Activated CD4-positive, alpha-beta memory T cell treated with anti-CD3 and anti-CD28 coated beads, Interleukin-2, amount 10 ng/mL, durations not matched to agents 7 days and 5 days (primary cell): ENCODE data around the gene PADI4. TPM values are rescaled to one million over a fixed set of nuclear protein-coding genes. Genes with fewer than 3 reads are reported as not detected.
"Not testable (repeated sequence)": the region's sequence is repeated elsewhere in the genome, so short reads cannot be mapped to it uniquely, and the experiment has no call there.

Experiments used
- CTCF ChIA-PET: fragments of 350-600 bp; sonication (Branson Sonifier 250); formaldehyde crosslinking; loops from one replicate; lab custom pipeline; 2021; ENCODE audit warnings: antibody characterized with exemption, inconsistent platforms; lab: Charles Lee
- POLR2A ChIA-PET: fragments of 350-600 bp; sonication (Branson Sonifier 250); formaldehyde crosslinking; loops from one replicate; lab custom pipeline; 2021; ENCODE audit warnings: antibody characterized with exemption; lab: Charles Lee
- DNase-seq: peaks from one replicate; pipeline ENCODE4 v3.0.0-alpha.2; 2020
- H3K27ac Mint-ChIP-seq: one replicate; pipeline ENCODE4 v1.8.0; 2021; ENCODE audit warnings: mild to moderate bottlenecking, mixed read lengths
- H3K27me3 Mint-ChIP-seq: one replicate; pipeline ENCODE4 v1.8.0; 2021; ENCODE audit warnings: mixed read lengths
- H3K36me3 Mint-ChIP-seq: one replicate; pipeline ENCODE4 v1.8.0; 2021; ENCODE audit warnings: low read depth, mixed read lengths
- H3K4me1 Mint-ChIP-seq: one replicate; pipeline ENCODE4 v1.8.0; 2021; ENCODE audit warnings: mixed read lengths
- H3K4me3 Mint-ChIP-seq: one replicate; pipeline ENCODE4 v1.8.0; 2021; ENCODE audit warnings: mild to moderate bottlenecking, mixed read lengths
- H3K9me3 Mint-ChIP-seq: one replicate; pipeline ENCODE4 v1.8.0; 2021; ENCODE audit warnings: mixed read lengths
- total RNA-seq, 2 experiments: library from RNA; stranded (reverse); gene quantifications; one replicate each; pipeline ENCODE4 v1.2.3, GENCODE V29; 2021

Gene PADI4
- total RNA-seq, 2 experiments from 2014 or later: not detected

DNA sequence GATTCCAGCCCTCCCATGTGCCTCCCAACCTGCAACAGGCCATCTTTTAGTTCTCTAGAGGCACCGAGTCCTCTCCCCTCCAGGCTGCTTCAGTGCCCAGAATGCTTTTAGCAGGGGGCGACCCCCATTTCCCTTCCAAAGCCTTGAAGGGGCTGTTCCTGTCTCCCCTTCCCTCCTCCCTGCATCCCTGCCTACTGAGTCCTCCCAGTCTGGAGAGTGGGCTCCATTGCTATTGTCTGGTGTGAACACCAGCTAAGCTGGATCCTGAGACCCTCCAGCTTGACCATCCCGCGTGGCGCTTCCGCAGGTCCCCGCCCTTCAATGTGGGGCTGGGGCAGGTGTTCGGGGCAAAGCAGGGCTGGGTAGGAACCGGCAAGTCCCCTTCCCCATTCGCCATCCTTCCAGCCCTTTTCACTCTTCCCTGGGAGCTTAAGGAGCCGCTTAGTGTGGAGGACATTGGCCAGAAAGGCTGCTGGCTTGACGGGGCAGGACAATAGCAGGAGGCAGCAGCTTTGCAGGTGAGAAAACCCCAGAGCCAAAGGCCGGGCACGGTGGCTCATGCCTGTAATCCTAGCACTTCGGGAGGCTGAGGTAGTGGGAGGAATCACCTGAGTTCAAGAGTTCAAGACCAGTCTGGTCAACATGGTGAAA lies 96.2 kb downstream of the PADI4 start:
- CTCF ChIA-PET: no interaction called here
- Mint-ChIP-seq H3K27ac (no peak overlapping the region), H3K27me3 (no peaks in the 10 kb centered on the region), H3K36me3 (peaks cover 23% of the 10 kb centered on the region), H3K9me3 (no peaks in the 10 kb centered on the region), H3K4me3 (no peak overlapping the region), H3K4me1 (no peaks in the 10 kb centered on the region)
- DNase-seq: no peak
- POLR2A ChIA-PET: no interaction called here

DNA sequence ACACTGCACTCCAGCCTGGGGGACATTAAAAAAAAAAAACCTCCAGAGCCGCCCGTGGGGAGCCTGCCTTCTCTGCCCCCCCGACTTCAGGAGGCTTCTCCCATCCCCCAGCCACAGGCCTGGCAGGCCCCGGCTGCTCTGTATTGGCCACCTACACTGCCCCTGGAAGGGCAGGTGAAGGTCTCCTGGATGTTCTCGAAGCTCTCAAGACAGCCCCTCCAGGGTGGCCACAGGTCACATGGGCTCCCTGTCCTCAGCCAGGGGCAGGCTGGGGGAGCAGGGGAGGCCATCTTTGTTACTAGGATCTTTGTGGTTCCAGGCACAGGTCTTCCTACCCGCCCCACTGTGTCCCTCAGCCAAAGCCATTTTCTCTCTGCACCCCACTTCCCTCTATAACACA lies 96.8 kb downstream of the PADI4 start:
- CTCF ChIA-PET: no interaction called here
- POLR2A ChIA-PET: interaction anchor here (1.1 kb wide), 1 partner anchor 14 kb away, joined by 3 read pairs; no protein-coding TSS in a partner anchor
- no peak overlapping the region for H3K27ac Mint-ChIP-seq
- H3K4me3 Mint-ChIP-seq: no peak overlapping the region
- no peak for DNase-seq
- no peaks in the 10 kb centered on the region for H3K4me1 Mint-ChIP-seq
- H3K27me3 Mint-ChIP-seq: no peaks in the 10 kb centered on the region
- H3K9me3 Mint-ChIP-seq: no peaks in the 10 kb centered on the region
- H3K36me3 Mint-ChIP-seq: peaks cover 28% of the 10 kb centered on the region

DNA sequence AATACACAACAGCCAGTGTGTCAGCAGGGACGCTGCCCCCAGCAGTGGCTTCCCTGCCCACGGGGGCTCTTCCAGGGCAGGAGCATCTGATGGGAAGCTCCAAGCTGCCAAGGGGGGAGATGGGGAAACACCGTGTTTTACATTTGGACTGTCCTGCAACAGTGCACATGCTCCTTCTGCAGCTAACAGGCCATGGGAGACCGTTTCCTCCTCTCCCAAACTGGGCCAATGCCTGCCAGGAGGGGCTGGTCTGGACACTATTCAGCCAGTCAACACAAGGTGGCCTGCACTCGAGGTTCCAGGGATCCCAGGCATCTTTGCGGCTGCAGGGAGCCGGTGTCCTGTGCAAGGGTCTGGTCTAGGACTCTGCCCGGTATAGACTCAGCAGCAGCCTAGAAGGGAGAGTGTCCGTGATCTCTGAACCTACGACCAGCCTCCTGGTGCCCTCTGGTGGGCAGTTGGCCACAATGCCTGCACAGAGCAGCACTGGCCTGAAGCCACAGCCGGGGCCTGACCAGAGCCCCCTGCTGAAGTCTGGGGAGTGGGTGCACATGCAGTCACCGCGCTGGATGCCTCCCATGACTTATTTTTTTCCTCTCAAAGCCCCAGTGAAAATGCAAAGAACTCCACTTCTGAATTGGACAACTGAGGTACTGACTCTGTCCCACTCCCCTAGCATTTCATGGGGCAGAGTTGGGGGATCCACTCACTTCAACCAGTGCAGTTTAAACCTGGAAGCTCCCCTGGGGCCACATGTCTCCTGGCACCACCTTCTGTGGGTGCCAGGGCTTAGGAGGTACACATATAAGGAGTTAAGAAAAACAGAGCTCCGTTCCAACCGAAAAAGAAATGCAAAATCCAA lies 98.1 kb downstream of the PADI4 start:
- Mint-ChIP-seq H3K9me3 (no peaks in the 10 kb centered on the region), H3K4me3 (no peak overlapping the region), H3K27me3 (no peaks in the 10 kb centered on the region), H3K4me1 (peaks cover 3% of the 10 kb centered on the region), H3K27ac (no peak overlapping the region), H3K36me3 (peaks cover 40% of the 10 kb centered on the region)
- peak; percentile 52 for DNase-seq
- POLR2A ChIA-PET: interaction anchor here (1.1 kb wide), 1 partner anchor 15 kb away, joined by 3 read pairs; no protein-coding TSS in a partner anchor
- CTCF ChIA-PET: interaction anchor here (1.2 kb wide), 1 partner anchor 46 kb away, joined by 3 read pairs; no protein-coding TSS in a partner anchor

DNA sequence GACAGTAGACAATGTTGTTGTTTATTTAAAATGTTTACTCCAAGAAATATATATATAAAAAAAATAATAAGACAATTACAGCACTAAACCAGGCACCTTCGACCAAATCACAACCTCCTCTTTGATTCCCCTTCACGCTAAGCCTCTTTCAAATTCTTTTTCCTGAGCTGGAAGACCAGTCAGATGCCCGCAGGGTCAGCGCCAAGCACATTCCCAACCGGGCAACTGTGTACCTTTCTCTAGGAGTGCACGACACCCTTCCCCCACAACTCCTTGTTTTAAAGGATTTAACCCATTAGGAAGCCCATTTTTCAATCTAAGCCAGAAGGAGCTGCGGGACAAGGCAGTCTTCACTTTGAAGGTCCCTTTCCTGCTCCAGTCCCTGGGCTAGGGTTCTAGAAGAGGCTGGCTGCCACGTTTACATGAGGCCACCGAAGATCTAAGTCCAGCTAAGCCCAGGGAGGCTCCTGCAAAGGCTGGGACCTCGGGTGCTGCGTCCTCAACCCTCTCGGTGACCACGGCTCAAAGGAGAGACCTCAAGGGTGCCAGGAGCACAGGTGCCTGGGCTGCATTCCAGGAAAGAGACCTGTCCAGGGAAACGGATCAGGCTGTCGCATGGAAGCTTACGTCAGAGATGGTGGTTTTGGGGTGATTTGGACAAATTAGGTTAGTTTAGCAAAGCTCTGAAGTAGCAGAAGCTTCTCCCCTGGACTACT lies 98.9 kb downstream of the PADI4 start:
- H3K4me1 Mint-ChIP-seq, H3K4me3 Mint-ChIP-seq, H3K9me3 Mint-ChIP-seq, H3K27me3 Mint-ChIP-seq, POLR2A ChIA-PET, H3K27ac Mint-ChIP-seq, DNase-seq: not testable (repeated sequence)
- CTCF ChIA-PET: interaction anchor here (1.2 kb wide), 1 partner anchor 45 kb away, joined by 3 read pairs; no protein-coding TSS in a partner anchor
- H3K36me3 Mint-ChIP-seq: peaks cover 48% of the 10 kb centered on the region

DNA sequence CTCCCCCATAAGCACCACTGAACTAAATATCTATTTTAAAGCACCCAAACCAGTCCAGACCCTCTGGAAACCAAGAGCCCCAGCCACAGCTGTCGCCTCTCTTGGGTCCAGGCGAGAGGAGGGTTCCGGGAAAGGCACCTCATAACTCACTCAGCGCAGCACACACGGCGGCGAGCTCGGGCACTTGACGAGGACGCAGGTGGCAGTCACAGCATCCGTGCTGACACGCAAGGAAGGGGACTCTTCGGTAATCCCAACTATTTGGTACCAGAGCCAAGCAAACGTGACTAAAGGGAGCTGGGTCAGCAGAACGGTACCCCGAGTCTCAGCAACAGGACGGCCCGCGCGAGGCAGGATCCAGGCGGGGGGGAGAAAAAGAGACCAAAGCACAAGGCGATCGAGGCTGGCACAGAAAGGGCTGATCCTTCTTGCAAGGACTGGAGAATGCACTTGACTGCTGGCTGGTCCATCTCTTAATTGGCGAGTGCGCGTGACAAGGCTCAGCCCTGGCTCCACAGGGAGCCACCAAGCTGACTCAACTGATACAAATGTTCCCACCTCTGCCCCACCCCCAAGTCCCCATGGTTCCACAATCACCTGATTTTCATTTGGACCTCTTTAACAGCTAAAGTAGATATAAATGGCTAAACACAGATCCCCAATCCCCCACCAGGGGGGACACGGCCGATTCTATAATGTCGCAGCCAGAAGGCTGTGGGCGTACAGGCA lies 100.0 kb downstream of the PADI4 start:
- POLR2A ChIA-PET, H3K4me1 Mint-ChIP-seq, H3K9me3 Mint-ChIP-seq, H3K4me3 Mint-ChIP-seq, H3K27me3 Mint-ChIP-seq, H3K27ac Mint-ChIP-seq, CTCF ChIA-PET, DNase-seq: not testable (repeated sequence)
- peaks cover 59% of the 10 kb centered on the region for H3K36me3 Mint-ChIP-seq

DNA sequence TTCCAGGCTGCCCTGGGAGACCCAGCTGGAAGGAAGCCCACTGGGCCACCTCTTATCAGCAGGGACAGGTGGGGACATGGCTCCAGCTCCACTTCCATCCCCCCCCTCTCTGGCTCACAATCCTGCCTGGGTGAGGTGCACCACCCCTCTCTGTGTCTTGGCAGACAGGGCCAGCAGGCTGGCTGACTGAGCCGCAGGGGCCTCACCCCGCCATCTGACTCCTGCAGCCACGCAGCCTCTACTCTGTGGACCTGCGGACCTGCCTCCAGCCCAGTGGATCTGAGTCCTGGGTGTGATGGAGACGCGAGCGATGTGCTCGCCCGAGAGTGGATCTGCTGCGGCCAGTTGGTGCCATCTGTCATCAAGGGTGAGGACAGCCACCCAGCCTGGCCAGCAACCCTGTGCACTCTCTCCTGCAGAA lies 101.4 kb downstream of the PADI4 start:
- H3K9me3 Mint-ChIP-seq: no peaks in the 10 kb centered on the region
- H3K27ac Mint-ChIP-seq: no peak overlapping the region
- CTCF ChIA-PET: no interaction called here
- POLR2A ChIA-PET: no interaction called here
- peaks cover 6% of the 10 kb centered on the region for H3K4me1 Mint-ChIP-seq
- H3K4me3 Mint-ChIP-seq: no peak overlapping the region
- peaks cover 68% of the 10 kb centered on the region for H3K36me3 Mint-ChIP-seq
- H3K27me3 Mint-ChIP-seq: no peaks in the 10 kb centered on the region
- DNase-seq: no peak

DNA sequence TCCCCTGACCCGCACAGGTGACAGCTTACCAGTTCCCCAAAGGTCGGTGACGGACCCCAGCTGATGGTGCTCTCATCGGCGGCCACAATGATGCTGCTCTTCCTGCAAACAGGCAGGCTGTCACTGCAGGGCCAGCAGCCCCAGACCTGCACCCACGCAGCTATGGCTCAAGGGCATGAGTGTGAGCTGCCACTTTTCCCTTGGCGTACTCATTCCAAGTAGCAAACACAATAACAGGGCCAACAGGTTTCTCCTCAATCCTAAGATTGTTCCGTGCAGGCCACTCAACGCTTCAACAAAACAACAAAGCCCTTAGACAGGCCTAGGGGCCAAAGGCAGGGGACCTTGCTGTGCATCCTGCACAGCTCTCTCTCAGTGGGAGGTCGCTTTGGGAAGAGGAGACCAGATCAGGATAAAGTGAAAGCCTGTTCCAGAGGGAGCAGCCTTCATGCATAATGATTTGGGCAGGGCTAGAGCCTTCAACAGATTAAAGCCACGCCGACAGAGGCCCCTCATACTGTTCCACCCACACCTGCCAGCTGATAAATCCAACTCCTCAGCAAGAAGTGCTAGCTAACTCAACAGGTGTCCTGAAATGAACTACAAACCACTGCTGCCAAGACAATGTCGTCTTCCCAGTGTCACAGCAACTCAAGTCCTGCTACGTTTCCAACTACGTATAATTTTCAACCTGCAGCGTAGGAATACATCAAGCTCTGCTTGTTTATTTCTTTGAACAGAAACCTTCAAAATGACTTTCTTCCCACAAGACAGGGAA lies 104.3 kb downstream of the PADI4 start:
- no peak overlapping the region for H3K4me3 Mint-ChIP-seq
- no peak overlapping the region for H3K27ac Mint-ChIP-seq
- ChIA-PET CTCF (no interaction called here), POLR2A (interaction anchor here (1.4 kb wide), 1 partner anchor 26 kb away, joined by 3 read pairs; no protein-coding TSS in a partner anchor)
- DNase-seq: no peak
- peaks cover 6% of the 10 kb centered on the region for H3K4me1 Mint-ChIP-seq
- peaks cover 87% of the 10 kb centered on the region for H3K36me3 Mint-ChIP-seq
- no peaks in the 10 kb centered on the region for H3K27me3 Mint-ChIP-seq
- no peaks in the 10 kb centered on the region for H3K9me3 Mint-ChIP-seq

Other genes starting within 250 kb of the PADI4 start
- not detected for gene PADI2, start 188.7 kb upstream of the PADI4 start, total RNA-seq
- gene PADI1, start 103.1 kb upstream of the PADI4 start, total RNA-seq: not detected
- not detected for gene PADI3, start 59.1 kb upstream of the PADI4 start, total RNA-seq
- under 1 TPM; 0.23 to 0.30 TPM for gene PADI6, start 64.0 kb downstream of the PADI4 start, total RNA-seq
- 100 to 1,000 TPM; 111 to 114 TPM for gene RCC2, start 131.5 kb downstream of the PADI4 start, total RNA-seq
- gene ARHGEF10L, start 231.5 kb downstream of the PADI4 start, total RNA-seq: not detected